Measurements from ENCODE around the gene OXTR. TPM values are rescaled to one million over a fixed set of nuclear protein-coding genes. Genes with fewer than 3 reads are reported as not detected.

Gene OXTR
- total RNA-seq, 3 donors from 2014 or later = 0.19 to 0.70 (median 0.52) TPM

- Histone ChIP-seq H3K4me1 (ENCODE audit: low read depth) (no peaks in the 10 kb centered on the region), H3K4me3 (no peak overlapping the region), H3K36me3 (ENCODE audit: low read depth) (no peaks in the 10 kb centered on the region), H3K9me3 (no peaks in the 10 kb centered on the region)
- TF ChIP-seq CTCF (IDR thresholded peaks at IDR 0.05) = no peak
- no peak for ATAC-seq
- intact Hi-C loops (cut with DNase I, micrococcal nuclease) = no loop called here
- no peak for DNase-seq
Observed at GRCh38 chr3:8805774-8806173, 36.4 kb upstream of the OXTR start.

- ATAC-seq = no peak
- H3K36me3 ChIP-seq (ENCODE audit: low read depth) = no peaks in the 10 kb centered on the region
- H3K4me3 ChIP-seq = no peak overlapping the region
- H3K4me1 ChIP-seq (ENCODE audit: low read depth) = no peaks in the 10 kb centered on the region
- no peak for DNase-seq
- H3K9me3 ChIP-seq = no peaks in the 10 kb centered on the region
- TF ChIP-seq CTCF (IDR thresholded peaks at IDR 0.05) = no peak
- intact Hi-C loops (cut with DNase I, micrococcal nuclease) = no loop called here
Observed at GRCh38 chr3:8802256-8802655, 32.8 kb upstream of the OXTR start.

- no peak for DNase-seq
- no peaks in the 10 kb centered on the region for H3K36me3 ChIP-seq (ENCODE audit: low read depth)
- no peaks in the 10 kb centered on the region for H3K9me3 ChIP-seq
- no peak for ATAC-seq
- no peak overlapping the region for H3K4me3 ChIP-seq
- no peak for TF ChIP-seq CTCF (IDR thresholded peaks at IDR 0.05)
- H3K4me1 ChIP-seq (ENCODE audit: low read depth) = no peaks in the 10 kb centered on the region
- intact Hi-C loops (cut with DNase I, micrococcal nuclease) = no loop called here
Observed at GRCh38 chr3:8800016-8800415, 30.6 kb upstream of the OXTR start.

GRCh38 chr3:8794247-8794646 is 24.8 kb upstream of the OXTR start:
- intact Hi-C loops (cut with DNase I, micrococcal nuclease) = no loop called here
- ATAC-seq = no peak
- no peak for TF ChIP-seq CTCF (IDR thresholded peaks at IDR 0.05)

GRCh38 chr3:8793242-8793641 is 23.8 kb upstream of the OXTR start:
- DNase-seq (no peak), ATAC-seq (no peak)
- Histone ChIP-seq H3K4me3 (no peak overlapping the region), H3K36me3 (ENCODE audit: low read depth) (no peaks in the 10 kb centered on the region), H3K9me3 (no peaks in the 10 kb centered on the region), H3K4me1 (ENCODE audit: low read depth) (no peaks in the 10 kb centered on the region)
- no peak for TF ChIP-seq CTCF (IDR thresholded peaks at IDR 0.05)
- intact Hi-C loops (cut with DNase I, micrococcal nuclease) = no loop called here

More at GRCh38 chr3:8794247-8794646, 24.8 kb upstream of the OXTR start:
- Histone ChIP-seq H3K9me3 (no peaks in the 10 kb centered on the region), H3K4me1 (ENCODE audit: low read depth) (no peaks in the 10 kb centered on the region), H3K4me3 (no peak overlapping the region), H3K36me3 (ENCODE audit: low read depth) (no peaks in the 10 kb centered on the region)
- DNase-seq = no peak

GRCh38 chr3:8790529-8790928 is 21.1 kb upstream of the OXTR start:
- no peak overlapping the region for H3K4me3 ChIP-seq
- DNase-seq (no peak), ATAC-seq (no peak)
- H3K36me3 ChIP-seq (ENCODE audit: low read depth) = no peaks in the 10 kb centered on the region
- intact Hi-C loops (cut with DNase I, micrococcal nuclease) = no loop called here
- H3K4me1 ChIP-seq (ENCODE audit: low read depth) = no peaks in the 10 kb centered on the region
- no peak for TF ChIP-seq CTCF (IDR thresholded peaks at IDR 0.05)
- H3K9me3 ChIP-seq = no peaks in the 10 kb centered on the region

Measured in mucosa of descending colon (tissue), 3 donors.